Omental fat pad (tissue), 4 donors: ENCODE measurements around the gene CLTA. TPM values are rescaled to one million over a fixed set of nuclear protein-coding genes. Genes with fewer than 3 reads are reported as not detected.

Experiments used
- ATAC-seq: fragments of 150-250 bp; one replicate; pipeline ENCODE4 v1.9.1; 2016; ENCODE audit warnings: mild to moderate bottlenecking, moderate library complexity; ENCODE audit not compliant: low FRiP score
- DNase-seq: peaks from one replicate; pipeline ENCODE4 v3.0.0-alpha.2; 2019; ENCODE audit warnings: low spot score
- total RNA-seq, 4 donors: library from RNA; depleted of rRNA; stranded (reverse); fragments of >200 nt; gene quantifications; one replicate each; pipeline ENCODE4 v1.1.0, GENCODE V29; 2016
- TF ChIP-seq, protein P1 (sequence below), 3 donors: fragments of 450-650 bp; IDR thresholded peaks; one replicate each; pipeline ENCODE4 v1.5.1; 2016 to 2017; ENCODE audit warnings: antibody characterized with exemption in 3 of 3, mild to moderate bottlenecking in 3 of 3, moderate library complexity in 2 of 3

The CLTA gene
- total RNA-seq, 4 donors from 2014 or later, result 180 to 187 (median 185) TPM

DNA sequence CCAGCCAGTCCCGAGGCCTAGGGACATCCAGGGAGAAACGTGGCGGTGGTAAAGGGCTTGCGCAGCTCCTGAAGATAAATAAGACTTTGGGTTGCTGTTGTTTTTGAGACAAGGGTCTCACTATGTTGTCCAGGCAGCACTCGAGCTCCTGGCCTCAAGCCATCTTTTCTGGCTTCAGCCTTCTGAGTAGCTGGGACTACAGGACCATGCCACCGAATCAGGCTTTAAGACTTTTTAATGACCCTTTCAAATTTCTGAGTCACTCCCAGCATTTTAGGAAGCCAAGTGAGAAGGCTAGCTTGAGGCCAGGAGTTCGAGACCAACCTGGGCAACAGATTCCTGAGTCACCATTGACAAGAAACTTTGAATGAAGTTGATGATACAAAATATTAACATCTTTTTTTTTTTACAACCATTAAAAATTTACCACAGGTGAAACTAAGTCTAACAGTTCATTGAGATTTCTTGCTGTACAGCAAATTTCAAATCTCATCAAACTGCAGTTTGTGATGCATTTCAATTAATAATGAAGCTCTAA is 68.3 kb downstream of the CLTA start:
- ATAC-seq, result no peak
- TF ChIP-seq, protein P1, sequence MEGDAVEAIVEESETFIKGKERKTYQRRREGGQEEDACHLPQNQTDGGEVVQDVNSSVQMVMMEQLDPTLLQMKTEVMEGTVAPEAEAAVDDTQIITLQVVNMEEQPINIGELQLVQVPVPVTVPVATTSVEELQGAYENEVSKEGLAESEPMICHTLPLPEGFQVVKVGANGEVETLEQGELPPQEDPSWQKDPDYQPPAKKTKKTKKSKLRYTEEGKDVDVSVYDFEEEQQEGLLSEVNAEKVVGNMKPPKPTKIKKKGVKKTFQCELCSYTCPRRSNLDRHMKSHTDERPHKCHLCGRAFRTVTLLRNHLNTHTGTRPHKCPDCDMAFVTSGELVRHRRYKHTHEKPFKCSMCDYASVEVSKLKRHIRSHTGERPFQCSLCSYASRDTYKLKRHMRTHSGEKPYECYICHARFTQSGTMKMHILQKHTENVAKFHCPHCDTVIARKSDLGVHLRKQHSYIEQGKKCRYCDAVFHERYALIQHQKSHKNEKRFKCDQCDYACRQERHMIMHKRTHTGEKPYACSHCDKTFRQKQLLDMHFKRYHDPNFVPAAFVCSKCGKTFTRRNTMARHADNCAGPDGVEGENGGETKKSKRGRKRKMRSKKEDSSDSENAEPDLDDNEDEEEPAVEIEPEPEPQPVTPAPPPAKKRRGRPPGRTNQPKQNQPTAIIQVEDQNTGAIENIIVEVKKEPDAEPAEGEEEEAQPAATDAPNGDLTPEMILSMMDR (IDR thresholded peaks at IDR 0.05), result no peak
- no peak for DNase-seq

Other genes with a start within 250 kb of the CLTA start
- gene OR2S2, start 232.8 kb upstream of the CLTA start, total RNA-seq, result not detected
- 10 to 100 TPM; 15.0 to 27.7 (median 21.7) TPM for gene RECK, start 154.0 kb upstream of the CLTA start, total RNA-seq
- gene GLIPR2, start 54.2 kb upstream of the CLTA start, total RNA-seq, result 10 to 100 TPM; 13.6 to 71.1 (median 42.2) TPM
- 1 to 10 TPM in 1 of 4 donors, under 1 TPM in 2, not detected in 1; 0.65 to 2.5 (median 0.95) TPM for gene CCIN, start 21.5 kb upstream of the CLTA start, total RNA-seq
- gene GNE, start 67.5 kb downstream of the CLTA start, total RNA-seq, result 10 to 100 TPM; 28.5 to 42.1 (median 35.4) TPM
- gene RNF38, start 209.3 kb downstream of the CLTA start, total RNA-seq, result 10 to 100 TPM; 19.9 to 37.8 (median 23.2) TPM